ENCODE data around the gene KCNK4.
A peak's percentile ranks its signal among the peaks of the same experiment; 100 is the strongest.
"Not testable (repeated sequence)": the region's sequence is repeated elsewhere in the genome, so short reads cannot be mapped to it uniquely, and the experiment has no call there.

Gene KCNK4

DNA sequence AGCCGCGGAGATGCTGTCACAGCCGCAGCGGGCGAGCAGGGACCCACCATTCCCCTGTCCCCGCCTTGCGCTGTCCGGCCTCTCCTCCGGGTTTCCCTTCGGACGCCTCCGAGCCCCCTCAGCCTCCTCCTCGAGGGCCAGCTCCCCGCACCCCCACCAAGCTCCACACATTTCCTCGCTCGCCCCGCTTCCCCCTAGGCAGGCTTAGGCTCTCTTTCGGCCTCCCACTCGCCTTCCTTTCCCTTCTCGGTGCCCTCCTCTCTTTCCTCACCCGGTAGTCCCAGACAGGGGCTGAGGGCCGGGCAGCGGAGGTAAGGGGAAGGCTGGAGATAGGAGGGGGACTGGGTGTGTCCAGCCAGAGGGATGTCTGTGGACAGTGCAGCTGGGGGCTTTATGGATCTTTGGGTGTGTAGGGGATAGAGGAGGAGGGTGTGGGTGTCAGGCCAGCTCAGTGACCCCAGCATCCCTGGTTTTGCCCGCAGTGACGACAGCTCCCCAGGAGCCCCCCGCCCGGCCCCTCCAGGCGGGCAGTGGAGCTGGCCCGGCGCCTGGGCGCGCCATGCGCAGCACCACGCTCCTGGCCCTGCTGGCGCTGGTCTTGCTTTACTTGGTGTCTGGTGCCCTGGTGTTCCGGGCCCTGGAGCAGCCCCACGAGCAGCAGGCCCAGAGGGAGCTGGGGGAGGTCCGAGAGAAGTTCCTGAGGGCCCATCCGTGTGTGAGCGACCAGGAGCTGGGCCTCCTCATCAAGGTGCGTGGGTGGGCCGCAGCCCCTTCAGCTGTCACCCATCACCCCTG lies 1.6 kb downstream of the KCNK4 start:
- no peak for DNase-seq

DNA sequence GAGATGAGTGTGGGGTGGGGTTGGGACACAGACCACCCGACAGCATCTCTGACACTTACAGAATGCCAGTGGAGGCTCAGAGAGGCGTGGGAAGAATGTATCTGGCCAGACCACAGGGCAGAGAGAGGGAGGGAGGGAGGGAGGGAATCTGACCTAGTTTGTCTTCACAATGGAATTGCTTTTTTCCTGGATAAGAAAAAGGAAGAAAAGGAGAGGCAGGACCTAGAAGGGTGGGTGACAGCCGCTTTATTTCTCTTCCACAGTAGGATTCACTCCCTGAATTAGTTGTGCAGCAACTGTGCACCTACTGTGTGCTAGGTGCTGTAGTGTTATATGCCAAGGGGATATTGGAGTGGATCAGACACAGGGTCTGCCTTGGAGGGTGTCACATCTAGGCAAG lies 3.7 kb downstream of the KCNK4 start:
- no peak for DNase-seq

DNA sequence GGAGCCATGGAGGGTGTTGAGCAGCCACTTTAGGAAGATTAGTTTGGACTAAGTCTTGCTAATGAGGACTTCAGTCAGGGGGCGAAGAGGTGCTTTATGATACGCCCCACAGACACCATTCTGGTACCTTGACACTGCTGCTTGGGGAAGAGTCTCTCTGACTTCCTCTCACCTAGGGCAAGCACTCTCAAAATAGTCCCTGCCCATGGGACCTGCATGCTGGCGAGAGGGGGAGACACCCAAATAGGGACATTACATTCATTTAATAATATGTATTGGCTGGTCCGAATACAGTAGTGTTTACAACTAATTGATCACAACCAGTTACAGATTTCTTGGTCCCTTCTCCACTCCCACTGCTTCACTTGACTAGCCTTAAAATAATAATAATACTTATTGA lies 4.7 kb downstream of the KCNK4 start:
- DNase-seq = no peak

DNA sequence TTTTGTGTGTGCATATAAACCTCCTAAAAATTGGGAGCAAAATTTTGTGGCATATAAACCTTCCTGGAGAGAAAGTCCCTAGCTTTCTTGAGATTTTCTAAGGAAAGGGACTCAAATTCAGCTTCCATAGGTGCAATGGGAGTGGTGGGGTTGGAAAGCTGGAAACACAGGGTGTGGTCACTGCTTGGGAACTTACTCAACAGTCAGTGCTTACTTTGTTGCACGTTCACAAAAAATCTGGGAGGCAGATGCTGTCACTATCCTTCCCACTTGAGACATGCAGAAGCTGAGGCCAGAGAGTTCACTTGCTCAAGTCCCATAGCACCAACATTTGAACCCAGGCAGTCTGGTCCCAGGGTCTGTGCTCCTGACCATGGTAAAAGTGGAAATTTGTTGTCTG lies 5.1 kb downstream of the KCNK4 start:
- no peak for DNase-seq

DNA sequence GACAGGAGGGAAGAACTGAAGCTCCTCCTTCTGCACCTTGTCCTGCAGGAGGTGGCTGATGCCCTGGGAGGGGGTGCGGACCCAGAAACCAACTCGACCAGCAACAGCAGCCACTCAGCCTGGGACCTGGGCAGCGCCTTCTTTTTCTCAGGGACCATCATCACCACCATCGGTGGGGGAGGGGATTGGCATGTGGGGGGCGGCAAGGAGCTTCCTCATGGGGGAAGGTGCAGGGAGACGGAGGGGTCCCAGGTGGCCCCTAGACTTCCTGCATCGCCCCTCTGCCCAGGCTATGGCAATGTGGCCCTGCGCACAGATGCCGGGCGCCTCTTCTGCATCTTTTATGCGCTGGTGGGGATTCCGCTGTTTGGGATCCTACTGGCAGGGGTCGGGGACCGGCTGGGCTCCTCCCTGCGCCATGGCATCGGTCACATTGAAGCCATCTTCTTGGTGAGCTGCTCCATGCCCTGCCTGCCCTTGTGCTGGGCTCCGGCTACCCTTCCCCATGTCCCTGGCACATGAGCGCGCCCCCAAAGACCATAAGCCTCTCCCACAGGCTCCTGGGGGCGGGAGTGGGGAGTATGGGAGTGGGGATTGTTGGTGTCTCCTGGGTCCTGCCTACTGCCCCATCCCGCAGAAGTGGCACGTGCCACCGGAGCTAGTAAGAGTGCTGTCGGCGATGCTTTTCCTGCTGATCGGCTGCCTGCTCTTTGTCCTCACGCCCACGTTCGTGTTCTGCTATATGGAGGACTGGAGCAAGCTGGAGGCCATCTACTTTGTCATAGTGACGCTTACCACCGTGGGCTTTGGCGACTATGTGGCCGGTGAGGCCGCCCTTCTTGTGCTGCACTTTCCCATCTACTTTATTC lies 6.0 kb downstream of the KCNK4 start:
- DNase-seq = no peak

DNA sequence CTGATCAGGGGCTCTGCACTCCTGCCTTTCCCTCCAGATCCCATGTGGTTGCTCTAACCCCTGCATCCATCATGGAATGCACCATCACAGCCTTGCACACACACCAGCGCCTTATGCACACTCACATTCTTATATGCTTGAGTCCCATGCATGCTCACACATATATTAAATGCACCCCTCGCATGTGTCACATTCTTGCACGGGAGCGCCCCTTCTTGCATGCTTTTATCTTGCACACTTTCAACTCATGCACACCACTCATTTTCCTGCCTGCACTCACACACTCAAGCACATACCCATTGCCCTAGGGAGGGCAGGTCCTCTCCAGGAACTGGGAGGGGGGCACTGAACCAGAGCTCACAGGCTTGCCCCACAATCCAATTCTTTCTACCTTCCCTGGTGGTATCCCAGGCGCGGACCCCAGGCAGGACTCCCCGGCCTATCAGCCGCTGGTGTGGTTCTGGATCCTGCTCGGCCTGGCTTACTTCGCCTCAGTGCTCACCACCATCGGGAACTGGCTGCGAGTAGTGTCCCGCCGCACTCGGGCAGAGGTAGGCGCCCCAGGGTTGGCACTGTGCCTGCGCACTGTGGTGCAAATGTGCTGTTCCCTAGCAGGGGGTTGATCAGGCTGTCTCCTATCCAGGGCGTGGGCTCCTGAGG lies 6.7 kb downstream of the KCNK4 start:
- no peak for DNase-seq

DNA sequence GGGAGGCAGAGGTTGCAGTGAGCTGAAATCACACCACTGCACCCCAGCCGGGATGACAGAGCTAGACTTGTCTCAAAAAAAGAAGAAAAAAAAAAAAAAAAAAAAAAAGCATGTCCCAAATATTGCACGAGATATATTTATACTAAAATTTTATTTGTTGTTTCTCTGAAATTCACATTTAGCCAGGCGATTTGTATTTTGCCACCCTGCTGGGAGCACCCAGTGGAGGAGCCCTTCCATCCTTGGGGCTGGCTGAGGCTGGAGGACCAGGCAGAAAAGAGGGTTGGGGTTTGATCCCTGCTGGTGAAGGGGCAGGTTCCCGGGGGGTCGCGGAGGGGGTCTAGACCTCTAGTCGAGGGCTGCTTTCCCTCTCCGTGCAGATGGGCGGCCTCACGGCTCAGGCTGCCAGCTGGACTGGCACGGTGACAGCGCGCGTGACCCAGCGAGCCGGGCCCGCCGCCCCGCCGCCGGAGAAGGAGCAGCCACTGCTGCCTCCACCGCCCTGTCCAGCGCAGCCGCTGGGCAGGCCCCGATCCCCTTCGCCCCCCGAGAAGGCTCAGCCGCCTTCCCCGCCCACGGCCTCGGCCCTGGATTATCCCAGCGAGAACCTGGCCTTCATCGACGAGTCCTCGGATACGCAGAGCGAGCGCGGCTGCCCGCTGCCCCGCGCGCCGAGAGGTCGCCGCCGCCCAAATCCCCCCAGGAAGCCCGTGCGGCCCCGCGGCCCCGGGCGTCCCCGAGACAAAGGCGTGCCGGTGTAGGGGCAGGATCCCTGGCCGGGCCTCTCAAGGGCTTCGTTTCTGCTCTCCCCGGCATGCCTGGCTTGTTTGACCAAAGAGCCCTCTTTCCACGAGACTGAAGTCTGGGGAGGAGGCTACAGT lies 8.1 kb downstream of the KCNK4 start:
- DNase-seq = peak in 1 of 2 experiments; percentile 40

DNA sequence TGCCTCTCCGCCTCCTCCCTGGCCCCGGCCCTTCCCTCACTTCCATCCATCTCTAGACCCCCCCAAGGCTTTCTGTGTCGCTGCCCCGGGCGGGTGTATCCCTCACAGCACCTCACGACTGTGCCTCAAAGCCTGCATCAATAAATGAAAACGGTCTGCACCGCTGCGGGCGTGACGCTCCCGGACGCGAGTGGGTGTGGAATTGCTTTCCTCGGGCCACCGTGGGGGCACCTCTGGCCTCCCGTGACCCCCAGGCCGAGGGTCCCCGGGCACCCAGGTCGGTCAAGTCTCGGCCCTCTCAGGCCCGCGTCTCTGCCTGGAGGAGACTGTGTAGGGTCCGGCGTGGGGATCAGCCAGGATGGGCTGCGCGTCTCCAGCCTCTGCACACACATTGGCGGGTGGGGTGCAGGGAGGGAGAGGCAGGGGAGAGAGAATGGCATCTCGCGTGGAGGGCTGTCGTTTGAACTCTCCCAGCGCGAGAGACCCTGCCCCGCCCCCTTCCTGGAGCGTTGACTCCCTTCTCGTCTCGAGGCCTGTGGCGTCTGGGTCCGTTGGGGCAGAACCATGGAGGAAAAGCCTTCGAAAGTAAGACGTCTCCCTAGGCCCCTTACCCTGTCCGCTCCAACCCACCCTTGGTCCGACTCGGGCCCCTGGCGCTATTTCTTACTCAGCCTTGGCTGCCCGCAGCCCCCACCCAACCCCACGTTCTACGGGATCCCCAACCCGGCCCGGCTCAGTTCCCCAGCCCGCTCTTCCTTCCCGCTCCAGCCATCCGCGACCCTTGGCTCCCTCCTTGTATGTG lies 8.9 kb downstream of the KCNK4 start, which contains the start of gene CATSPERZ:
CATSPERZ (plus strand) TSS at position 512 of the 802 bp plus-strand sequence; CDS start at position 565, 53 bp downstream.
- DNase-seq = no peak

DNA sequence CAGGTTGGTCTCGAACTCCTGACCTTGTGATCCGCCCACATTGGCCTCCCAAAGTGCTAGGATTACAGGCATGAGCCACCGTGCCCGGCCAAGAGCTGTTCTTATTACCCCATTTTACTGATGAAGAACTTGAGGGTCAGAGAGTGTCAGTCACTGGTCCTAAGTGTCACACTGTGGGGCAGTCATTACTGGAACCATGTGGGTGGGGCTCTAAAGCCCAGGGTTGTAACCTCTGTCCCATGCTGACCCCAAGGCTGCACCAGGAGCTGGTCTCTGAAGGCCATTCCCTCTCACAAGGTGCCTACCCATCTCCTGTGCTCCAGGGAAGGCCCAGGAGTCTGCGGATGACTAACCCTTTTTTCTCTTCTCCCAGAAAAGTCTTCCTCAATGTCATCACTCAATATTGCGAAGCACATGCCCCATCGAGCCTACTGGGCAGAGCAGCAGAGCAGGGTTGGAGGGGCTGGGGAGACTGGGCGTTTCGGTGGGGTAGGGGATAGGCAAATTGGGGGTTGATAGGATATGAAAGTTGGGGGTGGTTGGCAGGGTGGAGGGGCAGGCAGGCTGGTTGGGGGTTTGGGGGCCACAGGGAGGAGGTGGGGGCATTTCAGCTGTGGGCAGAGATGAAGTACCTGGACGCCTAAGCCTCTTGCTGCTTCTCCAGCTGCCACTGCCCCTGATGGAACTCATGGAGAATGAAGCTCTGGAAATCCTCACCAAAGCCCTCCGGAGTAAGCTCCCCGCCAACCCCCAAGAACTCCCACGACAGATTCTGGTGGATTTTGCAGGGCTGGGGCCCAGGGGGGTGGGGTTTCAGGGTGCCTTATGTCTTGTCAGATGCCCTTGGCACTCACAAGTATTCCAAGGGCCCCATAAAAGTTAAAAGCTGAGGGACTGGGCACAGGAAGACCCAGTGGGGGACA lies 12.3 kb downstream of the KCNK4 start:
- DNase-seq = no peak

DNA sequence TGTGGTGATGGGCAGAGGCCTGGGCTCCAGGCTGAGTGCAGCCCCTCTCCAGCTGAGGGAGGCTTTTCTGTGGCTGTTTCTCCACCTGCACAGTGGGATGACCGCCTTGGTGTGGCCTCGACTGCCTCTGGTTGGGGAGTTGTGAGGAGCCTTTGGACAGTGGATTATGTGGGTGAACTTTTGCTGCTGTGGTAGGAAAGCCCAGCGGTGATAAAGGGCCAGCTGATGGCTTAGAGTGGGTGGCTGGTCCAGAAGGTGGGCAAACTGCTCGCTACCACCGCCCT lies 12.9 kb downstream of the KCNK4 start:
- no peak for DNase-seq

DNA sequence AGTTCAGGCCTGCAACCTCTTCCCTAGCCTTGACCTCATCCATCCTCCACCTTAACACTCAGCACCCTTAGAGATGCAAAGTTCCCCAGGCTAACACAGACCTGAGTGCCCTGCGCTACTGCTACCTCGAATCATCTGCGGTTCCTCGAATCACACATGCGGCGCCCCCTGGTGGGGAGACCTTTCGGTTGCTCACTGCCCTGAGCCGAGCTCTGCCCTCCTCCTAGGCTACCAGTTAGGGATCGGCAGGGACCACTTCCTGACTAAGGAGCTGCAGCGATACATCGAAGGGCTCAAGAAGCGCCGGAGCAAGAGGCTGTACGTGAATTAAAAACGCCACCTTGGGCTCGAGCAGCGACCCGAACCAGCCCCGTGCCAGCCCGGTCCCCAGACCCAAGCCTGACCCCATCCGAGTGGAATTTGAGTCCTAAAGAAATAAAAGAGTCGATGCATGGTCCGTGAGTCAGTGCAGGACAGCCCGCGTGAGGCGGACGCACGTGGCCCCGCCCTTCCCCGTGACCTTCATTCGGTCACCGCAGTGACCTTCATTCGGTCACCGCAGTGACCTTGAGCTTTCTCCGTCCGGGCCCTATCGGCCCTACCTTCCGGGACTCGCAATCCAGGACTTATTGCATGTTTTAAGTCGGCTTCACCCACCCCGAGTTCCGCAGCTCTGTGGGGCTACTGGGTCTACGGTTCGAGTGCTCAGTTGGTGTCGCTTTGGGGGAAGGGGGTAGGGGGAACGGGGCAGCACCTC lies 13.4 kb downstream of the KCNK4 start:
- peak; percentile 53 to 88 for DNase-seq

DNA sequence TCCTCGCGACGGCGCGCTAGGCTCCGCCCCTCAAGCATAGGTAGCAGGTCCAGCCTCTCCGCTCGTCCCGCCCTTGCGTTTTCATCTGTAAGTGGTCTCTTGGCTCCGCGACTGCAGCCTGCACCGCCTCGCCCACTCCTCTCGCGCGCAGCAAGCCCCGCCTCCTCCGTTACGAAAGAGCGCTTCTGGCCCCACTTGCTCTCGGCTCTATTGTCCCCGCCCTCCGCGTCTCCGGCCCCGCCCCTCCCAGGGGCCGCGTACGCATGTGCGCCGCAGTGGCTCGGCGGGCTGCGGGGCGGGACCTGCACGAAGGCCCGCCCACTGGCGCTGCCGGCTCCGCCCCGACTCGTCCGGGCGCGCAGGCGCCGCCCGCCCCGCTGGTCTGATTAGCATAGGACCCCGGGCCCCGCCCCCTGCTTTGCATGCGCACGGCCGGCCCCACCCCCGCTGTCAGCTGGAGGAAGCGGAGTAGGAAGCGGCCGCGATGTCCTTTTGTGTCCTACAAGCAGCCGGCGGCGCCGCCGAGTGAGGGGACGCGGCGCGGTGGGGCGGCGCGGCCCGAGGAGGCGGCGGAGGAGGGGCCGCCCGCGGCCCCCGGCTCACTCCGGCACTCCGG lies 14.1 kb downstream of the KCNK4 start, which contains the start of gene ESRRA:
ESRRA (plus strand) TSS at position 450 of the 616 bp plus-strand sequence. CDS start 1,656 bp downstream, outside the sequence.
- peak; percentile 93 to 100 for DNase-seq

DNA sequence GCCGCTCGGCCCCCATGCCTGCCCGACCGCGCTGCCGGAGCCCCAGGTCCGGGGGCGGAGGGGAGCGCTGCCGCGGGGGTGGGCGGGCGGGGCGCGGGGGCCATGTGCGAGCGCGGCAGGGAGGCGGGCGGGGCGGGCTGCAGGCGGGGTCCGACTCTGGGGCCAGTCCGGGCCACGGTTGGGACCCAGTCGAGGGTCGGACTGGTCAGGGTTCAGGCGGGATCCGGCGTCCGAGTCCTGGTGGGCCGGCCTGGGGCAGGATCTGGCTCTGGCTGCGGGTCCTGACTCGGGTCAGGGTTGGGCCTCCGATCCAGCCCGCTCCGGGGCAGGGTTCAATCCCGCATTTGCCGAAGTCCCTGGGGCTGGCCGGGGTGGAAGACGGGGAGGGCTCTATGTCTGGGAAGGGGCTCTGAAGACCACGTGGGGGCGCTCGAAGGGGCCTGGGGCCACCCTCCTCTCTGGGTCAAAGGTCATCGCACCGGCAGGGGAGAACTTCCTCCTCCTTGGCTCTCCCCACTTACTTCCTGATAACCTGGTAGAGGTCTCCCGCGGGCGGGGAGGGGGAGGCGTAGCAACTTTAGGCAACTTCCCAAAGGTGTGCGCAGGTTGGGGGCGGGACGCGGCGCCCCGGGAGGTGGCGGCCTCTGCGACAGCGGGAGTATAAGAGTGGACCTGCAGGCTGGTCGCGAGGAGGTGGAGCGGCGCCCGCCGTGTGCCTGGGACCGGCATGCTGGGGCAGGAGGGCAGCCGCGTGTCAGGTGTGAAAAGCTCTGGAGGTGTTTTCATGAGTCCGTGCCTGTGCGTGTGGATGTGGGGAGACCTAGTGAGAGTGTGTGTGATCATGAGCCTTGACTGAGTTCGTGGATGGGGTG lies 14.8 kb downstream of the KCNK4 start:
- DNase-seq = peak; percentile 41 to 69

DNA sequence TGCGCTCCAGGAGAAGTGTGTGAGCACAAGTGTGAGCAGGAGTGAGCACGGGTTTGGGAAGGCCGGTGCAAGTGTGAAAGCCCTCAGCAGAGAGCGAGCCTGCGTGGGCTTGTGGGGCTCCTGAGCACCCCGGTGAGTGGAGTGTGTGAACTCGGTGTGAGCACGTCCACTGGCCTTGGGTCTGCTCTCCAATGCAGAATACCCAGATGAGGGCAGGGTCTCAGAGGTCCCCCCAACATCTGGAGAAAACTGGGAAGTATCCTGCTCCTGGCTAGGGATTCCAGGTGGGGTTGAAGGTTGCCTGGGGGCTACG lies 15.4 kb downstream of the KCNK4 start:
- DNase-seq = peak in 1 of 2 experiments; percentile 23

DNA sequence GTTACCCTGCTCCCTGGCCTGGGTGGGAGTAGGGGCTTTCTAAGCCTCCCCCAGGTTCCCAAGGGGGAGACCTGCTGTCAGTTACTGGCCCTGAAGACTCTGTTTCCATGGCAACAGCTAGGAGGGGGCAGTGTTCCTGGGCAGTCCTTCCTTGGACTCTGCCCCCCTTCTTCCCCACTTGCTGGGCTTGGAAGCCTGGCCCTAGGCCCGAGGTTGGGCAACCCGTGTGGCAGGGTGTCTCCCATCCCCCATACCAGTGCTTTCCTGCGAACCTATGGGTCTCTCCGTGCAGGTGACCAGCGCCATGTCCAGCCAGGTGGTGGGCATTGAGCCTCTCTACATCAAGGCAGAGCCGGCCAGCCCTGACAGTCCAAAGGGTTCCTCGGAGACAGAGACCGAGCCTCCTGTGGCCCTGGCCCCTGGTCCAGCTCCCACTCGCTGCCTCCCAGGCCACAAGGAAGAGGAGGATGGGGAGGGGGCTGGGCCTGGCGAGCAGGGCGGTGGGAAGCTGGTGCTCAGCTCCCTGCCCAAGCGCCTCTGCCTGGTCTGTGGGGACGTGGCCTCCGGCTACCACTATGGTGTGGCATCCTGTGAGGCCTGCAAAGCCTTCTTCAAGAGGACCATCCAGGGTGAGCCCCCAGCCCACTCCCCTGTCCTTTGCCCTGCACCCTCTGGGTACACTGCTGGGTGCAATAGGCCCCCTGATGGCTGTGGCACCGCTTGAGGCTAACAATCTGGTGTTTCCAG lies 15.9 kb downstream of the KCNK4 start:
- DNase-seq = no peak

DNA sequence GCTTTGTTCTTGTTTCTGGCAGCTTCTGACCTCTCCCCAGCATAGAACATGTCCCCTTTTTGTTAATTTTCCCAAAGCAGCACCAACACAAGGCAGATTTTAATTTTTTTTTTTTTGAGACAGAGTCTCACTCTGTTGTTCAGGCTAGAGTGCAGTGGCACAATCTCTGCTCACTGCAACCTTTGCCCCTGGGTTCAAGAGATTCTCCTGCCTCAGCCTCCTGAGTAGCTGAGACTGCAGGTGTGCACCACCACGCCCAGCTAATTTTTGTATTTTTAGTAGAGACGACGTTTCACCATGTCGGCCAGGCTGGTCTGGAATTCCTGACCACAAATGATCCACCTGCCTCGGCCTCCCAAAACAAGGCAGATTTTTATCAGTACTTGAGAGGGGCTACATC lies 16.7 kb downstream of the KCNK4 start:
- DNase-seq = not testable (repeated sequence)

DNA sequence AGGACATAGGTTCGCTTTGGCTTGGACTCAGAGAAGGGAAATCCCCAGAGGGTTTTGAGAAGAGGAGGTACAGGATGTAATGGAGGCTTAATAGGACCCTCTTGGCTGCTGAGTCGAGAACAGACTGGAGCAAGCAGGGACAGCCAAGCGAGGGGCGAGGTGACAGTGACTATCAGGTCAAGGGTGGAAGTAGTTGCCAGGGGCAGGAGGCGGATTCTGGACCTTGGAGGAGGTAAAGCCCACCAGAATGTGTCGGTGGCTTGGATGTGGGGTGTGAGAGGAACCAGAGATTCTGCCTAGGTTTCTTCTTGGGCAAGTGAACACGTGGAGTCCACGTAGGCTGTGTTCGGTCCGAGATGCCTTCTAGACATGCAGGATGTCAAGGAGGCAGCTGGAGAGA lies 21.8 kb downstream of the KCNK4 start:
- DNase-seq = no peak
